HG03135 (cell line): ENCODE results near the gene BLOC1S2.
"Not testable (repeated sequence)": the region's sequence is repeated elsewhere in the genome, so short reads cannot be mapped to it uniquely, and the experiment has no call there.

ENCODE experiments used
- ATAC-seq: cut with Tn5 transposase; IDR thresholded peaks from one replicate; pipeline ENCODE4 v1.9.1; 2021; ENCODE audit warnings: mild to moderate bottlenecking, moderate library complexity; ENCODE audit not compliant: unreplicated experiment

BLOC1S2 gene

GRCh38 chr10:100292300-100292699, 5.8 kb upstream of the BLOC1S2 start:
- not testable (repeated sequence) for ATAC-seq

GRCh38 chr10:100291356-100291755, 4.9 kb upstream of the BLOC1S2 start:
- ATAC-seq = no peak

- ATAC-seq = no peak
Observed at GRCh38 chr10:100289641-100290040, 3.2 kb upstream of the BLOC1S2 start.

- ATAC-seq = no peak
Observed at GRCh38 chr10:100288196-100288595, 1.7 kb upstream of the BLOC1S2 start.

GRCh38 chr10:100287756-100288155, 1.3 kb upstream of the BLOC1S2 start:
- no peak for ATAC-seq

GRCh38 chr10:100285326-100285725, 1.2 kb downstream of the BLOC1S2 start:
- not testable (repeated sequence) for ATAC-seq

- no peak for ATAC-seq
Observed at GRCh38 chr10:100282907-100283306, 3.6 kb downstream of the BLOC1S2 start.

- ATAC-seq = not testable (repeated sequence)
Observed at GRCh38 chr10:100276971-100277370, 9.5 kb downstream of the BLOC1S2 start.

GRCh38 chr10:100267239-100268104, 19.0 kb downstream of the BLOC1S2 start, which contains the start of gene CWF19L1:
Gene CWF19L1 (minus strand): TSS chr10:100267638. CDS start chr10:100267593, 45 bp downstream.
- no peak for ATAC-seq

- no peak for ATAC-seq
Observed at GRCh38 chr10:100265821-100266485, 20.5 kb downstream of the BLOC1S2 start.

- ATAC-seq = no peak
Observed at GRCh38 chr10:100254191-100254590, 32.3 kb downstream of the BLOC1S2 start.

- no peak for ATAC-seq
Observed at GRCh38 chr10:100253041-100253440, 33.4 kb downstream of the BLOC1S2 start.

GRCh38 chr10:100248820-100249219, 37.7 kb downstream of the BLOC1S2 start:
- ATAC-seq = no peak

- ATAC-seq = no peak
Observed at GRCh38 chr10:100245484-100246220, 40.8 kb downstream of the BLOC1S2 start.

GRCh38 chr10:100239851-100240250, 46.6 kb downstream of the BLOC1S2 start:
- ATAC-seq = no peak

- ATAC-seq = no peak
Observed at GRCh38 chr10:100238429-100238828, 48.1 kb downstream of the BLOC1S2 start.

- no peak for ATAC-seq
Observed at GRCh38 chr10:100232101-100232500, 54.4 kb downstream of the BLOC1S2 start.

GRCh38 chr10:100229819-100230422, 56.6 kb downstream of the BLOC1S2 start:
- no peak for ATAC-seq

- ATAC-seq = no peak
Observed at GRCh38 chr10:100223879-100224278, 62.6 kb downstream of the BLOC1S2 start.
